HG02571 (cell line): ENCODE measurements around the gene MAGEA3.
"Not testable (repeated sequence)": the region's sequence is repeated elsewhere in the genome, so short reads cannot be mapped to it uniquely, and the experiment has no call there.

ENCODE experiments used
- ATAC-seq: cut with Tn5 transposase; IDR thresholded peaks from one replicate; pipeline ENCODE4 v1.9.1; 2021; ENCODE audit warnings: mild to moderate bottlenecking, moderate library complexity; ENCODE audit not compliant: unreplicated experiment

The MAGEA3 gene

GRCh38 chrX:152697952-152698931, at the start of gene MAGEA3:
MAGEA3 (plus strand) TSS chrX:152698794; CDS start chrX:152700833, 2,039 bp downstream.
- ATAC-seq = not testable (repeated sequence)

- ATAC-seq = no peak
Observed at GRCh38 chrX:152652060-152652459, 46.5 kb upstream of the MAGEA3 start.

GRCh38 chrX:152652467-152652866, 46.1 kb upstream of the MAGEA3 start:
- ATAC-seq = no peak

GRCh38 chrX:152656087-152656486, 42.5 kb upstream of the MAGEA3 start:
- ATAC-seq = no peak

- no peak for ATAC-seq
Observed at GRCh38 chrX:152656890-152657289, 41.7 kb upstream of the MAGEA3 start.

- ATAC-seq = no peak
Observed at GRCh38 chrX:152658302-152658701, 40.3 kb upstream of the MAGEA3 start.

- no peak for ATAC-seq
Observed at GRCh38 chrX:152663086-152663485, 35.5 kb upstream of the MAGEA3 start.

GRCh38 chrX:152674135-152674534, 24.5 kb upstream of the MAGEA3 start:
- no peak for ATAC-seq

- ATAC-seq = not testable (repeated sequence)
Observed at GRCh38 chrX:152674652-152675051, 23.9 kb upstream of the MAGEA3 start.

- ATAC-seq = peak; percentile 76
Observed at GRCh38 chrX:152681012-152681411, 17.6 kb upstream of the MAGEA3 start.

GRCh38 chrX:152700390-152700789, 1.8 kb downstream of the MAGEA3 start:
- ATAC-seq = not testable (repeated sequence)

- not testable (repeated sequence) for ATAC-seq
Observed at GRCh38 chrX:152706500-152706899, 7.9 kb downstream of the MAGEA3 start.

- not testable (repeated sequence) for ATAC-seq
Observed at GRCh38 chrX:152709173-152709572, 10.6 kb downstream of the MAGEA3 start, which contains the start of gene CSAG2. CSAG2 (minus strand) TSS chrX:152709273; CDS start chrX:152709112, 161 bp downstream.

GRCh38 chrX:152713195-152713594, 14.6 kb downstream of the MAGEA3 start:
- ATAC-seq = not testable (repeated sequence)

- not testable (repeated sequence) for ATAC-seq
Observed at GRCh38 chrX:152713815-152714787, 15.5 kb downstream of the MAGEA3 start, which contains the start of gene MAGEA2B. MAGEA2B (plus strand) TSS chrX:152714628; CDS start chrX:152717107, 2,479 bp downstream.

GRCh38 chrX:152725409-152725808, 26.8 kb downstream of the MAGEA3 start:
- ATAC-seq = no peak

GRCh38 chrX:152733261-152733975, 34.8 kb downstream of the MAGEA3 start, which contains the start of the genes CSAG1 and MAGEA12:
CSAG1 (minus strand) TSS chrX:152733721; CDS start chrX:152732460, 1,261 bp downstream.
MAGEA12 (plus strand) TSS chrX:152733757; CDS start chrX:152736162, 2,405 bp downstream.
- no peak for ATAC-seq

GRCh38 chrX:152734143-152734858, 35.7 kb downstream of the MAGEA3 start:
- ATAC-seq = not testable (repeated sequence)

GRCh38 chrX:152735101-152735500, 36.5 kb downstream of the MAGEA3 start:
- ATAC-seq = no peak
